HG02884 (cell line): ENCODE measurements around the gene KRTAP19-6.
"Not testable (repeated sequence)": the region's sequence is repeated elsewhere in the genome, so short reads cannot be mapped to it uniquely, and the experiment has no call there.

ENCODE experiments used
- ATAC-seq: cut with Tn5 transposase; IDR thresholded peaks from one replicate; pipeline ENCODE4 v1.9.1; 2021; ENCODE audit warnings: mild to moderate bottlenecking, moderate library complexity; ENCODE audit not compliant: unreplicated experiment

Gene KRTAP19-6, protein sequence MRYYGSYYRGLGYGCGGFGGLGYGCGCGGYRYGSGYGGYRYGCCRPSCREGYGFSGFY

DNA sequence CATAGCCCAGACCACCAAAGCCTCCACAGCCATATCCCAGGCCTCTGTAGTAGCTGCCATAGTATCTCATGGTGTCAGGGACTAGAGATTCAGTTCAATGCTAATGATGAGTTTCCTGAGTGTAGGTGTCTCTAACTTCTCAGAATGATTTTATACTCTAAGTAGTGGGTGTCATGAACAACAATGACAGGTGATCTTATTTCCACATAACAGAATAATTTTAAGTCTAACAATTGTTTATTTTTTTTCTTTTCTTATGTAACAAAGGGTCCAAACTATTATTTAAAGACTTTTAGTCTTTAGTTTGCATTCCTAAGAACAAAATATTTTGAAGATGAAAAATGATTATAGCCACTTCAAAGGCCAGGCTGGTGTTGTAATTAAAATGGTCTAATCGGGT, at the start of gene KRTAP19-6:
Gene KRTAP19-6, minus strand, starts transcription at position 101 of the 400 bp plus-strand sequence. Its CDS starts 31 bp downstream, at position 70.
- no peak for ATAC-seq

DNA sequence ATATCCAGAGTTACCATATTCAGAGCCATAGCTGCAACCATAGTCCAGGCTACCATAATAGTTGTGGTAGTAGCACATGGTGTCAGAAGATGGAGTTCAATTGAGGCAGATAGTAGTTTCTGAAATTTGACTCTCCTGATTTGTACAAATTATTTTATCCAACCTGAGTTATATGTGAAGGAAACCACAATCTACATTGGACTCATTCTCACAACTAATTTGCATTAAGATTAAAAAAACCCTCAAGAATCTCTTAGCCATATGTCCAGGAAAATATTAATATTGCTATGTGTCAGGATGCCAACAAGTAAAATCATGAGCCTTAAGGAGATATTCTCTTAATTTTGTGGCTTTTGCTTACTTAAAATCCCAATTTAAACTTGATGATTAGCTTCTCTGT, 48.6 kb upstream of the KRTAP19-6 start, which contains the start of gene KRTAP22-2:
Gene KRTAP22-2, minus strand, starts transcription at position 101 of the 400 bp plus-strand sequence.
- ATAC-seq: no peak

DNA sequence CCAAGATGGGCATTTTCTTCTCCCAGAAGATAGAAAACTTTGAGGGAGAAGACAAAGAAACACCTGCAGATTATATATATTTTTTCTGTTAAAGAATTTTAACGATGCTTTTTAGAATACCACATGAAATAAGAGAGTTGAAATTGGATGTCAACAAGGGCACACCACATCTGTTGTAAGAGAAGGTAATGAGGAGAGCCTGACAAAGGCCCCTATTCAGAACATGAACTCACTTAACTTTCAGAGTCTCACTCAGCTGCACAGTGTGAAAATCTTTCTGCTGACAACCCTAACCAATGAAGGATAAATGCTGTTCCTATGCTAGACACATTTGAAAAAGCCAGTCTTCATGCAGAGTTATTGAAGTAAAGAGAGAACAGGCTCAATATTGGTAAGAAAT, 41.2 kb upstream of the KRTAP19-6 start:
- no peak for ATAC-seq

DNA sequence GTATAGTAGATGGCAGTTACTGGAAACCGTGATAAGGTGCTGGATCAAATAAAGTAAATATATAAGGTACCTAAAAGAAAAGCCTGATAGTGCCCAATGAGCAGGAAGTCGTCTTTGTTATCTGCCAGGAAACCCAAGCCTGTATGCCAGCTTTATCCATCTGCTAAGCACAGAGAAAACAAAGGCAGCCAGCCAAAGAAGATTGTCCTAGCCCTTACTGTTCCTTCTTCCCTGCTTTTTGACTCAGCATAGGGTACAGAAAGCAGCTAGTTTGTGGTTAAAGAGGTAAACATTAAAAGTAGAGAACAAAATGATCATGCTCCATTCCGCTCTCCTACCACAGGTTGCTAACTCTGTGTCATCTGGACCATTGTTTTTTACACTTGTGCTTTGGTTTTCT, 38.5 kb upstream of the KRTAP19-6 start:
- ATAC-seq: no peak

DNA sequence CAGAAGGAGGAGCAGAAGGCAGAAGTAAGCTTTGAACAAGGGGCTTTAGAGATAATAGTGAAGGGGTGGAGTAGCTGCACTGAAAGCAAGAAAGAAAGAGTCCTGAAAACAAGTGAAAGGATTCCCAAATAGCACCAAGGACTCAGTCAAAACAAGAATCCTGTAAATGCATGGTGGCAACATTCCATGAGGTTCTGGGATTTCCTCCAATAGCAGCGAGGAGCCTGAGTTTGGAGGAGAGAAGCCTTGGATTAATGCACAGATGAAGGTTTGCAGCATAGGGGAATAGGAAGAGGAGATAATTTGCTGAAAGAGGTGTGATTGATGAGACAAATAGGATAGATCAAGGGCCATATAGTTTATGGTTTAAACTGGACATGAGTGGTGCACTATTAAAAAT, 37.7 kb upstream of the KRTAP19-6 start:
- ATAC-seq: no peak

DNA sequence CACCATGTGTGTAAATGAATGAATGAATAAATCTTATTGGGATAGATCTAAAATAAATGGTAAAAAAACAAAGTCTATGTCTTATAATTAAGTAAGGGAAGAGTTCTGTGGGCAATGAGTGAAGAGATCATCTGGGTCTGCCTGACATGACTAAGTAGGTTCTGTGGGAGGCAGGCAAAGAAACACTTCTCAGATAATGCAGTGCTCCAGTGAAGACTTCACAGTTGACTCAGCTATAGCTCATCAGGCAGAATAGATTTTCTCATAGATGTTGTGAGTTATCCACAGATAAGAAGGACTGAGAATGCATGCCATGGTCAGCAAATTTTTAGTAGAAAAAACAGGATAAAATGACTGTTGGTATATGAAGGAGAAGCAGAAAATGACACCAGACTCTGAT, 36.1 kb upstream of the KRTAP19-6 start:
- no peak for ATAC-seq

DNA sequence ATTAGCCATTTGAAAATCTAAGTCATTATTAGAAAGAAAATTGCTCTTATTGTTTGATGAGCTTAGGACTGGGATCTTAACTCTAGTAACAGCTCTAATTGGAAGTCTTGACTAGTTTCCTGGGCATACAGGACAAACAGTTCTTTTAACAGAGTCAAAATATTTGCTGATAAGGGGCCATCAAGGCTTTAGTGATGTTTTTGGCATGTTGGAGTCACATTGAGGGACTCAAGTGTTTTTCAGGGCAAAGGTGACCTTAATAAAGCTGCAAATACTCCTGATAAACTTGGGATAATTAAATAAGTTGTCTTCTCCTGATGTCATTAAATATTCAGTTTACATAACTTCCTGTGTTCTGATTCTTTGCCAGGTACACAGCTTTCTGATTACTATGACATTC, 26.0 kb upstream of the KRTAP19-6 start:
- no peak for ATAC-seq

DNA sequence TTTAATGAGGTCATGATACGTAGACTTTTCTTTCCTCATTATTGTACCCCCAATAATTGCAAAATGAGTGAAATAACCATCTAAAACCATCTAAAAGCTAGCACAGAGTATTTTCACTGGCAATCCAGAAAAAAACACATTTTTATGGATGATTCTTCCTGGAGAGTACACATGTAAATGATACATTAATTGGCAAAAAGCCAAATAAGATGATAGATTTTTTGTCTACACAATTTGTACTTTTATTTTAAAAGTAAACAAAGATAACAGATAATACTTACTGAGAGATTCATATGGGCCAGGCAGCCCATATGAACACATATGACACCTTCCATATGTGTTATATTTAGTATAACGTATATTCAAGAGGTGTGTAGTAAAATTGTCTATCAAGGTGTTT, 22.0 kb upstream of the KRTAP19-6 start:
- no peak for ATAC-seq

DNA sequence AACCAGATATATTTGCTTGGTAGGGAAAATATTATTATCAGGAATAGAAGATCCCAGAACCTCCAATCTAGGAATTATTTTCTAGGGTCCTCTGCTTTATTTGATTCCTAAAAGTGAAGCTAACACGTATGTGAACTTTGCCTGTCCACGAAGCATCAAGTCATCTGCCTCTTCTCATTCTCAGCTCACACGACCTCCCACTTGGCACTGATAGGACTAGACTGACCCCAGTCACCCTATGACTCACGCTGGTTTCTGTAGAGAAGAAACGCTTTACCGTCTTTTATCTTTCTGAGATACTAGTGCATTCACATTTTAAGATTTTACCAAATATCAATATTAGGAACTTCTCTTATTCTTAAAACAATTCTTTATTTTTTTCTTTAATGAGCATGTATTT, 21.4 kb upstream of the KRTAP19-6 start:
- ATAC-seq: no peak

DNA sequence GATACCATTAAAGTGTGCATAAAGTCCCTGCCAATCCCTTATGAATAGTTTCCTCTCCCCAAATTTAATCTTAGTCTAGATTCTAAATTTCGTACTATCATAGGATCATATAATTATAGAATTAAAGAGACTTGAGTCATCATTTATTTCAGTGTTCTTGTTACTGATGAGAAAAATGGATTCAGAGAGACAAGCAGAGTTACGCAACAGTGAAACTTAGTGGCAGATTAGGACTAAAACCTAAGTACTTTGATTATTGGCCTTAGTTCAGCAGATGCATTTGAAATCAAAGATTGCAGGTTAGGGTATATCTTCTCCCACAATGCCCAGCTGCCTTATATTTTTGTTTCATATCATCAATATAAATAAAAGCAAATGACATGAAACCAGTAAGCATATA, 20.3 kb upstream of the KRTAP19-6 start:
- ATAC-seq: no peak

DNA sequence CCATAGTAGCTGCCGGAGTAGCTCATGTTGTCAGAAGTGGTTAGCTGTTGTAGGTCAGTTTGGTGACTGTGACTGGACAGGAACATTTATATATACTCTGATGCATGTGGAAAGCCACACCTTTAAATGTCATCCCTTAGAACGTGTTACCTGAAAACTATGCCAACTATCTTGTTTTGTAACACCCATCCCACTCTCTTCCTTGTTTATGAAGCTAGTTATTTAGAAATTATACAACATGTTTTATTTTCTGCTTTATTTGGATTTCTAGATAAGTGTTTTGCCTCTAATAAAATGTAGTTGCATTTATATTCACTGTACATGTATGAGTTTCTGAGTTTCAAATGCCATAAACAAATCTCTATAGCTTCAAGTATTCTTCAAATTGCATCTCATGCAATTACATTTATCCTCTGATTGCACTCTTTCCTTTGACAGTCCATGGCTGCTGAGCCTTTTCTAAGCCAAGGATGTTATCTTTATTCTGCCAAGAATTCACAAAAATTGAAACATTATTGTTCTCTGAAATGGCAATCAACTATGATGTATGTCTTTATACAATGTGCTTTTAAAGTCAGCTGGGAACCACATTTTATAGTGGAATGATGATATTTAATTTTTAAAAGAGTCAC, 19.7 kb upstream of the KRTAP19-6 start, which contains the start of gene KRTAP19-7:
Gene KRTAP19-7, minus strand, starts transcription at position 51 of the 632 bp plus-strand sequence. Its CDS starts 25 bp downstream, at position 26.
- no peak for ATAC-seq

DNA sequence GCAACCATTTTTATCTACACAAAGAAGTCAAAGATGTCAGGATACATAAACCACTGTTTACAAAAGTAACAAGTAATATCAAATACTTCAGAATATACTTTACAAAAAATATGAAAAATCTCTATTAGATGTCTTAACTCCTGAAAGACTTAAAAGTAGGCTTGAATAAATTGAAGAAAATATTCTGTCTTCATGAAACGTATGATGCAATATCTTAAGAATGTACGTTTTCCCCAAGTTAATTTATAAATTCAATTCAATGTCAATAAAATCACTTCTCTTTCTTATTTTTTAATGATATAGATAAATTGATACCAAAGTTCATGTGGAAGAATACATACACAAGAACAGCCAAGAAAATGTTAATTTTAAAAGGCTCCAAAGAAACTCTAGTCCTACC, 13.4 kb upstream of the KRTAP19-6 start:
- ATAC-seq: no peak

DNA sequence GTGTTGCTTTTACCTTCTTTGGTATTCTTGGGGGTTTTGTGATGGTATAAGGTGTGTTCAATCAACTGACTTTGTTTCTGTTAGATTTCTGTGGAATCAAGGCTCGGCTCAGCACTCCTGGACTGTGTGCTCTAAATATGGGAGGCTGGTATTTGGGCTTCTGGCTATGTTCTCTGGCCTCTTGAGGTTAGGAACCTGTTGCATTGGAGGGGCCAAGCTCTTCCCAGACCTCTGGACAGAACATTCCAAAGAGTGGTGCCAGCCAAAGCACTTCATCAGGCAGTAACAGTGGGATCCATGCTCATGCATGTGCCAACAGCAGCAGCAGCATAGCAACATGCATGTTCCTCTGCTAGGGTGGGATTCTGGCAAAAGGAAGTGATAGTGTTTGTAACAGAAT, 11.1 kb upstream of the KRTAP19-6 start:
- no peak for ATAC-seq

DNA sequence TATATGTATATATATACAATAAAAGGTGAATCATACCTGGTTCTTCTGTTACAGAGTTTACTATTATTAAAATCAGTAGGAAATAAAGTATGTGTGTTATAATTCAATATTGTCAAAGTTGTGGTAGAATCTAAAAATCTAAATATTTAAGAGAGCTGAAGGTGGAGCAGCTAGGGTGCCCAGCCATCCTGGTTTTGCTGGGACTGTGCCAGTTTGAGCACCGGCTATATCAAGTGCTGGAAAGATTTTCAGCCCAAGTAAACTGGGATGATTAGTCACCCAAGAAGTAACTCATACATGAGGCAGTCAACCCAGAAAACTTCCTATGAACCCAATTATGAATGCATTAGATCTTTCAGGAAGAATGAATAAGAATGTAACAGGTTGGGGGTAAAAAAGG, 22.8 kb downstream of the KRTAP19-6 start:
- no peak for ATAC-seq

DNA sequence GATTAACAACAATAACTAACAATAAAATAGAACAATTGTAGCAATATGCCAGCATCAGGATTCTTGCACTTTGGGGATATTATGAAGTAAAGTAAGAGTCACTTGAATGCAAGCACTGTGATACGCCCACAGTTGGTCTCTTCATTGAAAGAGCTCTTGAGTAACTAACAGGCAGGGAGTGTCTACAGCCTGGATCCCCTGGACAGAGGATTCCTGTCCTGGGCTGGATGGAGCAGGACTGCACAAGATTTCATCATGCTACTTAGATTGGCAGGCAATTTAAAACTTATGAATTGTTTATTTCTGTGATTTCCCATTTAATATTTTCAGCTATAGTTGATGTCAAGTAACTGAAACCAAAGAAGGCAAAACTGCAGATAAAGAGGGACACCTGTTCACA, 26.0 kb downstream of the KRTAP19-6 start:
- ATAC-seq: no peak

DNA sequence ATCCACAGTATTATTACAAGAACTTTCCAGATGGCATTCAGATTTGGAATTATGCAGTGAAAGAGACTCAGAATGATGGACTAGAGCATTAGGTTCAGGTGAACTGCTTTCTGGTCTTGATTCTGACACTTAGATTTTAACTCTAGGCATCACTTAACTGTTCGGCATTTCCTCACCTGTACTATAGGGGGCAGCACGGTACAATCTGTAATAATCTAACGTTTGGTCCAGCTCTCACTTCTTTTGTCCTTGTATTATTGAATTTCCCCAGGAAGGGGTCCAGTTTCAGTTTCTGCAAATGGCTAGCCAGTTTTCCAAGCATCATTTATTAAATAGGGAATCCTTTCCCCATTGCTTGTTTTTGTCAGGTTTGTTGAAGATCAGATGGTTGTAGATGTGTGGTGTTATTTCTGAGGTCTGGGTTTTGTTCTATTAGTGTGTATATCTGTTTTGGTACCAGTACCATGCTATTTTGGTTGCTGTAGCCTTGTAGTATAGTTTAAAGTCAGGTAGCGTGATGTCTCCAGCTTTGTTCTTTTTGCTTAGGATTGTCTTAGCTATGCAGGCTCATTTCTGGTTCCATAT, 36.0 kb downstream of the KRTAP19-6 start:
- ATAC-seq: not testable (repeated sequence)

DNA sequence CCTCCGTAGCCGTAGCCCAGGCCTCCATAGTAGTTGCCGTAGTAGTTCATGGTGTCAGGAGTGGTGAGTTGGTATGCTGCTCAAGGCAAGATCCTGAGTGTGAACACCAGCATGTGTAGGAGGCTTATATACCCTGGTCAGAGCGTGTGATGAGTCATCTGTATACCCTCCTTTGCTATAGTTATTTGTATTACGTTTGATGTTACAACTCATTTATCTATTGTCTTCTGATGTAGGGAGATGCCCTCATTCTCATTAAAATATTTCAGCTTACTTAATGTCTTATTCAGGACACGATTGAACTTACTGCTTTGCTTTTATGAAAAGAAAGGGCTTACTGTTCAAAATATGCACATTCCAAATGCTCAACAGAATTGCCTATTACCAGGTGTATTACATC, 39.6 kb downstream of the KRTAP19-6 start, which contains the start of gene KRTAP19-5:
Gene KRTAP19-5, minus strand, starts transcription at position 101 of the 400 bp plus-strand sequence. Its CDS starts 51 bp downstream, at position 50.
- ATAC-seq: no peak

DNA sequence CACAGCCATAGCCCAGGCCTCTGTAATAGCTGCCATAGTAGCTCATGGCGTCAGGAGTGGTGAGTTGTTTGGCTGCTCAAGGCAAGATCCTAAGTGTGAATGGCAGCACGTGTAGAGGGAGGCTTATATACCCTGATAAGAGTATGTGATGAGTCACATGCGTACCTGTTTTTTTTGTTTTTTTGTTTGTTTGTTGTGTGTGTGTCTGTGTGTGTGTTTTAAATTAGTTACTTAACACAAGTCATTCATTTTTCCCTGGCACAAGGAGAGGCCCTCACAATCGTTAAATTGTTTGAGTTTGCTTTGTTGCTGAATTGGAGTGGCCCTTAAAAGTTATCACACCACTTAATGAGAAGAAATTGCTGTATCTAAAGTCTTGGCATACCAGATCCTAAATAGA, 44.6 kb downstream of the KRTAP19-6 start, which contains the start of gene KRTAP19-4:
Gene KRTAP19-4, minus strand, starts transcription at position 101 of the 400 bp plus-strand sequence. Its CDS starts 55 bp downstream, at position 46.
- ATAC-seq: no peak

DNA sequence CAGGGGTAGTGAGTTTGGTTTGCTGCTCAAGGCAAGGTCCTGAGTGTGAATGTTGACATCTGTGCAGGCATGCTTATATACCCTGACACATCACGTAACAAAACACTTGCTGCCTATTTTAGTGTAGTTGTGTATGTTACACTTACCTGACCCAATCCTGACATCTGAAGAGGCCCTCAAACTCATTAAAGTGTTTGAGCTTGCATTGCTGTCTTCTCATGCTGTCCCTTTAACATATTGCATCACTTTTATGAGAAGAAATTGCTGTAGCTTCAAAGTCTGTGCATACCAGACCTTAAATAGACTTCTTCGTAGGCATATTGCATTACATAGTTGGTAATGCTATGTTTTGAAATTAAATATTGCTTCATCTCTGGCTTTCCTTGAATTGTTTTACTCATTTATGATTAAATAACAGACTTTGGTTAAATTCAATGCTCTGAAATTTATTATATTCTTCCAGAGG, 49.7 kb downstream of the KRTAP19-6 start, which contains the start of gene KRTAP19-3:
Gene KRTAP19-3, minus strand, starts transcription at position 51 of the 466 bp plus-strand sequence. CDS start 56 bp downstream, outside the sequence.
- ATAC-seq: no peak
